GM12878 (cell line): ENCODE data around the gene INPP5D. TPM values are rescaled to one million over a fixed set of nuclear protein-coding genes. Genes with fewer than 3 reads are reported as not detected.

Experiments
- ATAC-seq: fragments of 200-7000 bp; cut with Tn5 transposase; 3 replicates; pipeline ENCODE4 v1.9.1; 2020; ENCODE audit warnings: mild to moderate bottlenecking, moderate library complexity
- BruUV-seq: library from RNA; stranded (reverse); fragments of 400-500 nt; replicated peaks from 2 replicates; lab custom pipeline; 2021; lab: Mats Ljungman, UMichigan
- CTCF ChIA-PET: fragments of 300-600 bp; sonication (Branson Sonifier 250); formaldehyde crosslinking; extraction: SDS; loops from one replicate; lab custom pipeline; 2021; ENCODE audit warnings: inconsistent platforms; lab: Yijun Ruan, JAX
- POLR2A ChIA-PET: fragments of 350-600 bp; formaldehyde crosslinking; extraction: SDS; loops from one replicate; lab custom pipeline; 2021; ENCODE audit warnings: inconsistent platforms; lab: Charles Lee
- RAD21 ChIA-PET: fragments of 300-600 bp; sonication (Branson Sonifier 250); formaldehyde crosslinking; loops from one replicate; lab custom pipeline; 2023; ENCODE audit warnings: antibody characterized with exemption; ENCODE audit not compliant: unreplicated experiment; lab: Charles Lee
- SMC1A ChIA-PET: fragments of 300-600 bp; sonication (Branson Sonifier 250); formaldehyde crosslinking; loops from one replicate; lab custom pipeline; 2023; ENCODE audit not compliant: unreplicated experiment, uncharacterized antibody; lab: Charles Lee
- DNase-seq: peaks from one replicate; pipeline ENCODE4 v3.0.0-alpha.2; 2011; ENCODE audit warnings: low read depth, low spot score
- FAIRE-seq: peaks from 3 replicates; lab custom pipeline; 2011; peaks lifted over from hg19 to GRCh38; lab: Jason Lieb, UNC
- H2AFZ ChIP-seq: 2 replicates; pipeline ENCODE4 v1.6.0; 2011; ENCODE audit warnings: low read depth, low read length, control low read depth; ENCODE audit not compliant: control insufficient read depth
- H3K27ac ChIP-seq: 2 replicates; pipeline ENCODE4 v1.5.1; 2011; ENCODE audit warnings: control low read depth; ENCODE audit not compliant: control insufficient read depth, insufficient read depth
- H3K27me3 ChIP-seq, 2 experiments: replicated peaks in 1 of 2; 2 replicates each; pipeline versions ENCODE4 v1.6.0 to v1.6.1; 2011; ENCODE audit warnings: low read length in 1 of 2; ENCODE audit not compliant: control insufficient read depth in 2 of 2, insufficient read depth in 2 of 2
- H3K36me3 ChIP-seq, 2 experiments: 2 replicates each; pipeline ENCODE4 v1.5.1; 2011; ENCODE audit warnings: low read length in 1 of 2; ENCODE audit not compliant: control insufficient read depth in 2 of 2, insufficient read depth in 2 of 2
- H3K4me1 ChIP-seq: 2 replicates; pipeline ENCODE4 v1.6.1; 2011; ENCODE audit warnings: mild to moderate bottlenecking, low read length, moderate library complexity, mixed read lengths; ENCODE audit not compliant: control insufficient read depth, insufficient read depth
- H3K4me2 ChIP-seq: 2 replicates; pipeline ENCODE4 v1.6.0; 2011; ENCODE audit warnings: control low read depth; ENCODE audit not compliant: control insufficient read depth, insufficient read depth
- H3K4me3 ChIP-seq: fragments of 200-600 bp; sonication (generic); 2 replicates; pipeline ENCODE4 v1.5.1; 2016
- H3K79me2 ChIP-seq: 2 replicates; pipeline ENCODE4 v1.6.0; 2011; ENCODE audit warnings: low read length; ENCODE audit not compliant: control insufficient read depth, insufficient read depth
- H3K9ac ChIP-seq: 2 replicates; pipeline ENCODE4 v1.8.0; 2011; ENCODE audit warnings: low read length, control low read depth, mixed read lengths; ENCODE audit not compliant: control insufficient read depth, insufficient read depth
- H3K9me3 ChIP-seq: replicated peaks from 3 replicates; pipeline ENCODE4 v1.5.1; 2011; ENCODE audit warnings: mild to moderate bottlenecking, low read length; ENCODE audit not compliant: control insufficient read depth, insufficient read depth
- H4K20me1 ChIP-seq: 2 replicates; pipeline ENCODE4 v1.6.0; 2011; ENCODE audit not compliant: control insufficient read depth, insufficient read depth
- LARP7 ChIP-seq: fragments of 450-650 bp; IDR thresholded peaks from 2 replicates; pipeline ENCODE4 v1.6.1; 2017; ENCODE audit warnings: mild to moderate bottlenecking
- POU2F2 ChIP-seq: IDR thresholded peaks from 3 replicates; pipeline ENCODE4 v1.6.1; 2011; ENCODE audit warnings: low read depth, mild to moderate bottlenecking, low read length, borderline replicate concordance
- YY1 ChIP-seq: IDR thresholded peaks from 2 replicates; pipeline ENCODE4 v1.6.1; 2011; ENCODE audit warnings: low read depth, mild to moderate bottlenecking, low read length
- ZBTB40 ChIP-seq: fragments of 450-650 bp; IDR thresholded peaks from 2 replicates; pipeline ENCODE4 v1.6.1; 2016; ENCODE audit warnings: mild to moderate bottlenecking, moderate library complexity, borderline replicate concordance
- WGBS: methylation state at CpG from one replicate; pipeline ENCODE4 v1.1.6; 2016; ENCODE audit warnings: low lambda C conversion rate; ENCODE audit not compliant: insufficient replicate concordance, insufficient coverage; ENCODE audit errors: missing lambda C conversion rate; 5-methylcytosine and 5-hydroxymethylcytosine counted together
- in situ Hi-C: fragments of 300-500 bp; cut with MboI; formaldehyde crosslinking; loops from 9 replicates; pipeline ENCODE4 v1.14.3; 2018; ENCODE audit warnings: mixed read lengths
- intact Hi-C: fragments of 100-400 bp; cut with micrococcal nuclease; formaldehyde crosslinking; loops from one replicate; pipeline ENCODE4 v1.14.2; 2022; ENCODE audit not compliant: unreplicated experiment
- polyA plus RNA-seq, 11 experiments: library from polyadenylated mRNA; depleted of rRNA in 4 of 11; unstranded in 6 of 11; stranded (reverse) in 5 of 11; fragments of >200 nt; fragmentation: Nextera tagmentation in 4 of 11; fragmentation: Illumina TruSeq in 1 of 11; extraction: Ambion mirVana in 4 of 11; extraction: Trizol in 1 of 11; gene quantifications; 1 replicate in 1 of 11; 2 replicates in 10 of 11; pipeline versions ENCODE4 v1.2.1 to v1.2.3, GENCODE V29; 2011 to 2016; ENCODE audit warnings: inconsistent platforms in 2 of 11, missing spikeins in 2 of 11, low read depth in 1 of 11
- total RNA-seq, 4 experiments: library from RNA; depleted of rRNA in 3 of 4; stranded (reverse); fragments of >200 nt in 3 of 4; fragmentation: Illumina TruSeq in 1 of 4; extraction: Trizol in 1 of 4; gene quantifications; 2 replicates each; pipeline versions ENCODE4 v1.2.1 to v1.2.3, GENCODE V29; 2013 to 2021

INPP5D gene
- total and polyA plus RNA-seq, 10 of the 15 experiments (the other 5 are each of a cell fraction or from before 2014, with no cell fraction given) = 11.8 to 139 (median 88.8) TPM

GRCh38 chr2:233217892-233218377, 157.8 kb downstream of the INPP5D start:
- no peaks in the 10 kb centered on the region for H3K27me3 ChIP-seq
- no TSS peak for BruUV-seq
- no peaks in the 10 kb centered on the region; the same call in 1 of the 2 replicates for H3K4me1 ChIP-seq
- ChIA-PET POLR2A (no interaction called here), RAD21 (no interaction called here), SMC1A (interaction anchor here (0.9 to 1.0 kb wide), 2 partner anchors 8 to 32 kb away, joined by 3 to 5 read pairs; no protein-coding TSS in a partner anchor), CTCF (interaction anchor here (0.9 to 1.2 kb wide), 2 partner anchors 9 to 18 kb away, joined by 3 read pairs; no protein-coding TSS in a partner anchor)
- TF ChIP-seq LARP7 (no peak), ZBTB40 (no peak), POU2F2 (no peak), YY1 (peak; percentile 59; the same call in 1 of the 2 replicates)
- no peak overlapping the region for H3K27ac ChIP-seq
- no peak for ATAC-seq
- in situ Hi-C loops (no loop called here), intact Hi-C loops (no loop called here)
- 89% methylated on average over 8 of the region's 8 CpGs for WGBS
- DNase-seq = no peak
- no peaks in the 10 kb centered on the region for H3K9me3 ChIP-seq
- H3K4me3 ChIP-seq = no peak overlapping the region
- FAIRE-seq = no peak
- H3K79me2 ChIP-seq = no peaks in the 10 kb centered on the region
- no peak overlapping the region for H3K4me2 ChIP-seq
- H3K36me3 ChIP-seq = no peaks in the 10 kb centered on the region
- H3K9ac ChIP-seq = no peak overlapping the region
- H2AFZ ChIP-seq = no peak overlapping the region
- H4K20me1 ChIP-seq = no peaks in the 10 kb centered on the region
